Transverse colon (tissue), 4 donors: ENCODE measurements around the gene UNK.

Experiments used
- POLR2A ChIP-seq: fragments of 450-650 bp; IDR thresholded peaks from one replicate; pipeline ENCODE4 v1.6.1; 2016; ENCODE audit warnings: antibody characterized with exemption, mild to moderate bottlenecking, moderate library complexity
- POLR2AphosphoS5 ChIP-seq, 3 donors: sonication (generic); formaldehyde crosslinking; IDR thresholded peaks; one replicate each; pipeline ENCODE4 v1.6.1; 2016; ENCODE audit warnings: antibody characterized with exemption in 3 of 3
- TF ChIP-seq, protein P1 (sequence below), 5 experiments: fragments of 200-600 bp in 3 of 5; fragments of 450-650 bp in 2 of 5; sonication (generic) in 3 of 5; IDR thresholded peaks; 1 replicate in 2 of 5; 2 replicates in 3 of 5; pipeline ENCODE4 v1.5.1; 2016 to 2017; ENCODE audit warnings: antibody characterized with exemption in 5 of 5, inconsistent platforms in 3 of 5, mild to moderate bottlenecking in 2 of 5, moderate library complexity in 1 of 5

GRCh38 chr17:75843577-75844529 is 59.2 kb downstream of the UNK start, which contains the start of gene UNC13D:
- TF ChIP-seq, protein P1, sequence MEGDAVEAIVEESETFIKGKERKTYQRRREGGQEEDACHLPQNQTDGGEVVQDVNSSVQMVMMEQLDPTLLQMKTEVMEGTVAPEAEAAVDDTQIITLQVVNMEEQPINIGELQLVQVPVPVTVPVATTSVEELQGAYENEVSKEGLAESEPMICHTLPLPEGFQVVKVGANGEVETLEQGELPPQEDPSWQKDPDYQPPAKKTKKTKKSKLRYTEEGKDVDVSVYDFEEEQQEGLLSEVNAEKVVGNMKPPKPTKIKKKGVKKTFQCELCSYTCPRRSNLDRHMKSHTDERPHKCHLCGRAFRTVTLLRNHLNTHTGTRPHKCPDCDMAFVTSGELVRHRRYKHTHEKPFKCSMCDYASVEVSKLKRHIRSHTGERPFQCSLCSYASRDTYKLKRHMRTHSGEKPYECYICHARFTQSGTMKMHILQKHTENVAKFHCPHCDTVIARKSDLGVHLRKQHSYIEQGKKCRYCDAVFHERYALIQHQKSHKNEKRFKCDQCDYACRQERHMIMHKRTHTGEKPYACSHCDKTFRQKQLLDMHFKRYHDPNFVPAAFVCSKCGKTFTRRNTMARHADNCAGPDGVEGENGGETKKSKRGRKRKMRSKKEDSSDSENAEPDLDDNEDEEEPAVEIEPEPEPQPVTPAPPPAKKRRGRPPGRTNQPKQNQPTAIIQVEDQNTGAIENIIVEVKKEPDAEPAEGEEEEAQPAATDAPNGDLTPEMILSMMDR (IDR thresholded peaks at IDR 0.05) = no peak
- peak in 2 of 3 donors; percentile 43 to 54 for TF ChIP-seq POLR2AphosphoS5 (IDR thresholded peaks at IDR 0.05)
- TF ChIP-seq POLR2A = peak; percentile 45
